ENCODE measurements around the gene CIDEB.
A peak's percentile ranks its signal among the peaks of the same experiment; 100 is the strongest.
"Not testable (repeated sequence)": the region's sequence is repeated elsewhere in the genome, so short reads cannot be mapped to it uniquely, and the experiment has no call there.

The CIDEB gene, protein sequence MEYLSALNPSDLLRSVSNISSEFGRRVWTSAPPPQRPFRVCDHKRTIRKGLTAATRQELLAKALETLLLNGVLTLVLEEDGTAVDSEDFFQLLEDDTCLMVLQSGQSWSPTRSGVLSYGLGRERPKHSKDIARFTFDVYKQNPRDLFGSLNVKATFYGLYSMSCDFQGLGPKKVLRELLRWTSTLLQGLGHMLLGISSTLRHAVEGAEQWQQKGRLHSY

DNA sequence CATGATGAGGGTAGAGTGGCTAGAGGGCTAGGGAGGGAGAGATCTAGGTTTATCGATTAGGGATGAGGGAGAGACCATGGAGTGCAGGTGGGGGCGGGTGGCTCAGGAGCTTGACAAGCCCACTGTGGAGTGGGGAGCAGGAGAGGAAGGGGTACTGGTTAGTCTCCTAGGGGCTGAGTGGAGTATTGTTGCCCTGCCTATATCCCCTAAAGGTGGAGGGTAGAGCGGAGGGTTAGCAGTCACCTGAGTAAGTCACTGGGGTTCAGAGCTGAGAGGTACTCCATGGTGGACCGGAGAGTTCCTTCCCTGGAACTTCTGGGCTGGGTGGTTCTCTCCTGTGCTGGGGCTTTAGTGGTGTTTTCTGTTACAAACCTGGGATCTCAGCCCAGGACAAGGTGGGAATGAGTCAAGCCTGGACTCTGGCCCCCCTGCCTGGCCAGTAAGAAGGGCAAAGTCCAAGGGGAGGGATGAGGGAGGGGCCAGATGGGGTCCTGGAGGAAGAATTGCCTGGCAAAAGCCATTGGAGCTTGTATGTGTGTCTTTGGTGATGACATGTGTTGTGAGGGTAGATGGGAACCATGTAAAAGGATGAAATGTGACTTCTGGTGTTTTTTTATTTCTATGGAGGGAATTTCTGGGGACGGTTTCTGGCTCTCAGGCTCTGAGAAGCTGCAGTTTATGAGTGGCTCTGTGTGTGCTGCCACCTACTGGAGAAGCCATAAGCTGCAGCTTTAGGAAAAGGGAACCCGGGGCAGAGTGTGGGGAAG is at the start of gene CIDEB:
CIDEB (minus strand) TSS at position 403 of the 767 bp plus-strand sequence; CDS start at position 284, 119 bp downstream.
- FAIRE-seq: no peak
- peak; percentile 62 for DNase-seq (ENCODE audit: insufficient read length, low spot score)

GRCh38 chr14:24356208-24356607 is 48.4 kb upstream of the CIDEB start:
- no peak for FAIRE-seq
- DNase-seq (ENCODE audit: insufficient read length, low spot score): no peak

GRCh38 chr14:24355009-24355408 is 47.2 kb upstream of the CIDEB start:
- no peak for DNase-seq (ENCODE audit: insufficient read length, low spot score)
- no peak for FAIRE-seq

DNA sequence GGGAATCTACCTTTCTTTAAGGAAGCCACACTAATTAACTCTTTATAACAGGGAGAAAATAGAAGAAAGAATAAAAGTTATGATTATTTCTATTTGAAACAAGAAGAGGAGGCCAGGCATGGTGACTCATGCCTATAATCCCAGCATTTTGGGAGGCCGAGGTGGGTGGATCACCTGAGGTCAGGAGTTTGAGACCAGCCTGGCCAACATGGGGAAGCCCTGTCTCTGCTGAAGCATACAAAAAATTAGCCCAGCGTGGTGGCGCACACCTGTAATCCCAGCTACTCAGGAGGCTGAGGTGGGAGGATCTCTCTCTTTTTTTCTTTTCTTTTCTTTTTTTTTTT is 46.7 kb upstream of the CIDEB start:
- FAIRE-seq: not testable (repeated sequence)

GRCh38 chr14:24353559-24354481 is 46.0 kb upstream of the CIDEB start:
- DNase-seq (ENCODE audit: insufficient read length, low spot score) (no peak), FAIRE-seq (no peak)

More for the DNA sequence above, 46.7 kb upstream of the CIDEB start:
- DNase-seq (ENCODE audit: insufficient read length, low spot score): not testable (repeated sequence)

GRCh38 chr14:24351517-24351916 is 43.7 kb upstream of the CIDEB start:
- DNase-seq (ENCODE audit: insufficient read length, low spot score): no peak
- FAIRE-seq: no peak

DNA sequence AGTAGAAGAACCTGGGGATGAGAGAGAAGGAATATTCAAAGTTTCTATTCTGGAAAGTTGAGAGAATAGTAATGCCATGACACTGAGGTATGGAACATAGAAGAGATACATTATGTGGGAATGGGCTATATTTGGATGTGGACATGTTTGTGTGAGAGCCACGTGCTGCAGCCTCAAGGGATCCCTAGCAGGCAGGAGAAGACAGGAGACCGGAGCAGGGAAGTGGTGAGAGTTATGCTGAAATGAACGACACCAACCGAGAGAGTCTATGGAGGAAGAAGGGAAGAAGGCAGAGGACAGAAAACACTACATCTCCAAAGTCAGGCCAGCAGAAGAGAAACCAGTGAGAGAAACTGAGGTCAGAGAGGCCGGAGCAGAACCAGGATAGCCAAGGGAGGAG is 42.0 kb upstream of the CIDEB start:
- FAIRE-seq (no peak), DNase-seq (ENCODE audit: insufficient read length, low spot score) (no peak)

- DNase-seq (ENCODE audit: insufficient read length, low spot score) (no peak), FAIRE-seq (no peak)
Observed at GRCh38 chr14:24348186-24348585, 40.4 kb upstream of the CIDEB start.

- DNase-seq (ENCODE audit: insufficient read length, low spot score): no peak
- no peak for FAIRE-seq
Observed at GRCh38 chr14:24347134-24347533, 39.4 kb upstream of the CIDEB start.

DNA sequence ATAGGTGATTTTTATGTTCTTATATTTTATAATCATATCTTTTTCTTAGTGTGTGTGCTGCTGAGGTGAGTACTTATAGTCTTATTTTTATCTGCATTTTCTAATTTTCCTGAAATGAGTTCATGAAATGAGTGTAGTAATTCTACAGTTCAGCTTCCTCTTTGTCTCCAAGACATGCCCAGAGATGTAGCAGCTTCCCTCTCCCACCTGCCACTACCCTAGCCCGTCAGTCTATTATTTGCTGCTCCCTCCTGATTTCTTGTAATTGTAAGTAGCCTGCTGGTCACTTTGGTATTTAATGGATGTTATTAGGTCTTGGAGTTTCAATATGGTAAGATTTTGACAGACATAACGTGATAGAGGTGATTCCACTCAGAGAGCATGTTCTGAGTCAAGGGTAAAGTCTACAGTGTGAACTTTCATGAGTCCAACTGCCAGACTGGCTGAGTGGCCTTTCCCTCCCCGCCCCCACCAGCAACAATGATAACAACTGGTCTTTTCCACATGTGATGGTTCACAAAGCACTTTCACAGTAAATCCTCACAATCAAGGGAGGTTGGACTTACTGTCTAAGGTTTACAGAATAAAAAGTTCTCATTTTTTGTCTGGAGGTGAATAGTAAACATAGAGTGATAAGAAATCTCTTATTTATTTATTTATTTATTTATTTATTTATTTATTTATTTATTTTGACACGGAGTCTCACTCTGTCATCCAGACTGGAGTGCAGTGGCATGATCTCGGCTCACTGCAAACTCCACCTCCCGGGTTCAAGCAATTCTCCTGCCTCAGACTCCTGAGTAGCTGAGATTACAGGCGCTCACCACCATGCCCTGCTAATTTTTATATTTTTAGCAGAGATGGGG is 36.3 kb upstream of the CIDEB start:
- no peak for FAIRE-seq
- DNase-seq (ENCODE audit: insufficient read length, low spot score): no peak

DNA sequence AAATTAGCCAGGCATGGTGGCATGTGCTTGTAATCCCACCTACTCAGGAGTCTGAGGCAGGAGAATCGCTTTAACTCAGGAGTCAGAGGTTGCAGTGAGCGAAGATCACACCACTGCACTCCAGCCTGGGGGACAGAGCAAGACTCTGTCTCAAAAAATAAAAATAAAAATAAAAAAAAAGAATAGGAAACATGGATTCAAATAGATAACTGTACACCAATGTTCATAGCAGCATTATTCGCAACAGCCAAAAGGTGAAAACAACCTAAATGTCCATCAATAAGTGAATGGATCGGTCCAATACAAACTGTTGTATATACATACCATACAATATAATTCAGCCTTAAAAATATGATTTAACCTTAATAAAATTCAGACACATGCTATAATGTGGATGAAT is 35.1 kb upstream of the CIDEB start:
- no peak for FAIRE-seq

DNA sequence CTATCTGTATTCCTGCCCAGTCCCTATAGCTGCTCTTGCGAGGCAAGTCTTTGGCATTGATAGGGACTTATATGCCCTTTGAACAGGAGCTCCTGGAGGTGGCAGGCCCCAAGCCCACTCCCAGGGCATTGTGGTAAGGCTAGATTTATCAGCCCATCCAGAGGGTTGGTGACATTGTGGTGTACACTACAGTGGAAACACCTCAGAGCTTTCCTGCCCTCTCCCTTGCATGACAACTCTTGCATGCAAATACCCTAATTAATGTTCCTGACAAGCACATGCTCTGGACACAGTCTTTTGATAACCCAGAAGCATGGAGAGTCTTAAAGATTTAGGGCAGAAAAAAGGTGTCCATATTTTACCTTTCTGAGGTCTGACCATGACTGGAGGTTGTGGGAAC is 32.8 kb upstream of the CIDEB start:
- FAIRE-seq: no peak

More for the DNA sequence above, 35.1 kb upstream of the CIDEB start:
- no peak for DNase-seq (ENCODE audit: insufficient read length, low spot score)

GRCh38 chr14:24339284-24340151 is 31.7 kb upstream of the CIDEB start, which contains the start of gene RIPK3:
RIPK3 (minus strand) TSS chr14:24339991; CDS start chr14:24339826, 165 bp downstream.
- FAIRE-seq (no peak), DNase-seq (ENCODE audit: insufficient read length, low spot score) (no peak)

More for the DNA sequence above, 32.8 kb upstream of the CIDEB start:
- DNase-seq (ENCODE audit: insufficient read length, low spot score): no peak

GRCh38 chr14:24338843-24339242 is 31.1 kb upstream of the CIDEB start:
- no peak for FAIRE-seq

GRCh38 chr14:24337824-24338175 is 30.0 kb upstream of the CIDEB start:
- DNase-seq (ENCODE audit: insufficient read length, low spot score) (no peak), FAIRE-seq (no peak)

More at GRCh38 chr14:24338843-24339242, 31.1 kb upstream of the CIDEB start:
- DNase-seq (ENCODE audit: insufficient read length, low spot score): no peak

DNA sequence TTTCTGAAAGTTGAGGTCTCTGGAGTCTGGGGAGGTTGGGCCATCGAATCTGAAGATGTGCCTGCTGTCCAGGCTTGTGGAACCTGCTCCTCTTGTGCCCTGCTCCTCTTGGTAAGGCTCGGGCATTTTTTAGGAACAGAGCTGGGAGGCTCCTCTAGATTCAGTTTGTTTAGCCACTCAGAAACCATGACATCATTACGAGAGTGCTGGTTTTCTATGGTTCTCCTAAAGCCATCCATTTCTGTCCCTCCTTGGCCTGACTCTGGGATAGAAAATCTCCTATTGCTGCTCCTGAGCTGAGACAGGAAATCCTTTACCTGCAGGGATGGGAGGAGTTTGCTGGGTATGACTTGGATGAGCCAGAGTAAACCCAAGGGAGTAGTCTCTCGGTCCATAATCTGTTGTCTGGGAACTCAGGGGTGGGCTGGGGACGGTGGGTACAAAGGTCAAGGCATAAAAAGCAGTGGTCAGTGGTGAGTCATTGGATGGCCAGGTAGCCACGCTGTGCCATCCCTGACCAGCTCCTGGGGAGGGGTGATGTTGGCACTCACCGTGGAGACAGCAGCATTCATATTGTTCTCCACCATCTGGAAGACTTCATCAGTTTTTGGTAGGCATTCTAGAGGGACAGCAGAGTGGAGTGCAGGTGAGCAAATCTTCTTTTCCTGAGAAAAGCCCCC is 29.5 kb upstream of the CIDEB start:
- no peak for DNase-seq (ENCODE audit: insufficient read length, low spot score)
- FAIRE-seq: no peak

DNA sequence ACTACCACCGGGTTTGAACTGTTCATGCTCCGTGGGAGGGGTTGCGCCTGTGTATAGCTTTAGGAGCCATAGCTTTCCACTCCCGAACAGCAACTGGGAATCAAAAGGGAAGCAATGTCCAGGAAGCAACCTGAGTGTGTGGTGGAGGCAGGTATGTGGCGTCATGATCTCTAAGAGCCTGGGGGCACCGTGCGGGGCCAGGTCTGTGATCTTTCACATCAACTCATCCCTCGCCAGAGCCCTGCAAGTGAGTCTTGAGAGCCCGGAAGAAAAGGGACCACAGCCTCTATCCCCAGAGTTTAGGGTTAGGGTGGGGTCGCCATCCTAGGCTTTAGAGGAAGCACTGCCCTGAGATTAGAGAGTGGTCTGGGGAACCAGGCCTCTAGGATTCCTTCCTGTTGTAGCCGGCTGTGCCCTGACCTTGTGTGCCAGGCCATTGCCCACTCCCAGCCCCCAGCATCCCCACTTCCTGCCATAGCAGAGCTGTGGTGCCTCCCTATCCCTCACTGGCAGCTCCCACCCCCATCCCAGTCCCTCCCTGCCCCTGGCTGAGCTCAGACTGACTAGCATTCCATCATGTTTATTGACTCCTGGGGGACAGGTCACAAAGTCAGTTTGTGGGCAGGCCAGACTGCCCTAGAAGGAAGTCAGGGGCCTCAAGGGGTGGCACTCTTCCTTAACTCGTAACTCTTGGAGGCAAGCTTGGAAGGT is 27.8 kb upstream of the CIDEB start:
- peak; percentile 19 for DNase-seq (ENCODE audit: insufficient read length, low spot score)
- FAIRE-seq: no peak
